Mesendoderm (in vitro differentiated cells): ENCODE measurements around the gene STRN.

Source experiments
- DNase-seq: peaks from one replicate; pipeline ENCODE4 v3.0.0; 2013
- H2AK5ac ChIP-seq: 2 replicates; pipeline ENCODE4 v1.6.1; 2013; ENCODE audit warnings: low read length, inconsistent platforms
- H2BK120ac ChIP-seq: 2 replicates; pipeline ENCODE4 v1.6.1; 2013; ENCODE audit warnings: low read depth, mild to moderate bottlenecking, low read length, moderate library complexity, mixed read lengths
- H2BK15ac ChIP-seq: replicated peaks from 2 replicates; pipeline ENCODE4 v1.6.1; 2013; ENCODE audit warnings: low read depth, mild to moderate bottlenecking, moderate library complexity
- H2BK5ac ChIP-seq: 2 replicates; pipeline ENCODE4 v1.6.1; 2013; ENCODE audit warnings: low read length, inconsistent platforms
- H3K18ac ChIP-seq: 2 replicates; pipeline ENCODE4 v1.6.1; 2013; ENCODE audit warnings: mild to moderate bottlenecking, low read length, mixed read lengths
- H3K23ac ChIP-seq: one replicate; pipeline ENCODE4 v1.6.1; 2013; ENCODE audit warnings: low read length
- H3K27ac ChIP-seq: 2 replicates; pipeline ENCODE4 v1.5.1; 2013; ENCODE audit warnings: low read depth, mild to moderate bottlenecking, inconsistent platforms, low read length, moderate library complexity
- H3K27me3 ChIP-seq: 2 replicates; pipeline ENCODE4 v1.6.1; 2013; ENCODE audit warnings: low read length, control low read depth, mild to moderate bottlenecking, inconsistent platforms; ENCODE audit not compliant: insufficient read depth, poor library complexity
- H3K36me3 ChIP-seq: 2 replicates; pipeline ENCODE4 v1.6.1; 2013; ENCODE audit warnings: low read length, inconsistent platforms; ENCODE audit not compliant: control insufficient read depth, insufficient read depth
- H3K4ac ChIP-seq: one replicate; pipeline ENCODE4 v1.6.1; 2013; ENCODE audit warnings: low read depth, mild to moderate bottlenecking, low read length, moderate library complexity
- H3K4me1 ChIP-seq: 2 replicates; pipeline ENCODE4 v1.6.1; 2013; ENCODE audit warnings: low read depth, low read length, inconsistent platforms; ENCODE audit not compliant: control insufficient read depth
- H3K4me2 ChIP-seq: 2 replicates; pipeline ENCODE4 v1.6.1; 2013; ENCODE audit warnings: low read length
- H3K4me3 ChIP-seq: 2 replicates; pipeline ENCODE4 v1.5.1; 2013; ENCODE audit warnings: mild to moderate bottlenecking, low read length
- H3K56ac ChIP-seq: one replicate; pipeline ENCODE4 v1.6.1; 2013; ENCODE audit warnings: low read length
- H3K79me1 ChIP-seq: 2 replicates; pipeline ENCODE4 v1.6.1; 2013; ENCODE audit warnings: low read length, inconsistent platforms
- H3K79me2 ChIP-seq: 2 replicates; pipeline ENCODE4 v1.6.1; 2013; ENCODE audit warnings: mild to moderate bottlenecking, low read length; ENCODE audit not compliant: control insufficient read depth, insufficient read depth
- H3K9ac ChIP-seq: 2 replicates; pipeline ENCODE4 v1.6.1; 2013; ENCODE audit warnings: low read length, inconsistent platforms
- H4K5ac ChIP-seq: one replicate; pipeline ENCODE4 v1.6.1; 2013; ENCODE audit warnings: low read length
- H4K8ac ChIP-seq: one replicate; pipeline ENCODE4 v1.6.1; 2013; ENCODE audit warnings: low read depth, mild to moderate bottlenecking, control low read depth, low read length, moderate library complexity
- WGBS: extraction: QIAGEN DNeasy Blood & Tissue Kit; methylation state at CpG from one replicate; pipeline ENCODE4 v1.1.7; 2013; ENCODE audit warnings: low lambda C conversion rate, missing lambda C conversion rate; ENCODE audit not compliant: insufficient coverage; ENCODE audit errors: extremely low coverage; 5-methylcytosine and 5-hydroxymethylcytosine counted together

STRN gene

GRCh38 chr2:36918307-36918706 is 48.0 kb downstream of the STRN start:
- Histone ChIP-seq H3K4me2 (no peak overlapping the region), H3K79me1 (no peaks in the 10 kb centered on the region), H3K79me2 (no peaks in the 10 kb centered on the region), H2BK5ac (no peak overlapping the region), H3K4me1 (no peaks in the 10 kb centered on the region), H2AK5ac (no peak overlapping the region), H2BK15ac (no peak overlapping the region), H3K4me3 (no peak overlapping the region), H3K27ac (no peak overlapping the region), H3K36me3 (no peaks in the 10 kb centered on the region), H3K56ac (no peak overlapping the region), H3K23ac (no peak overlapping the region), H4K8ac (no peak overlapping the region), H4K5ac (no peak overlapping the region), H3K27me3 (no peaks in the 10 kb centered on the region), H3K9ac (no peak overlapping the region), H2BK120ac (no peak overlapping the region), H3K18ac (no peak overlapping the region), H3K4ac (no peak overlapping the region)
- no peak for DNase-seq

DNA sequence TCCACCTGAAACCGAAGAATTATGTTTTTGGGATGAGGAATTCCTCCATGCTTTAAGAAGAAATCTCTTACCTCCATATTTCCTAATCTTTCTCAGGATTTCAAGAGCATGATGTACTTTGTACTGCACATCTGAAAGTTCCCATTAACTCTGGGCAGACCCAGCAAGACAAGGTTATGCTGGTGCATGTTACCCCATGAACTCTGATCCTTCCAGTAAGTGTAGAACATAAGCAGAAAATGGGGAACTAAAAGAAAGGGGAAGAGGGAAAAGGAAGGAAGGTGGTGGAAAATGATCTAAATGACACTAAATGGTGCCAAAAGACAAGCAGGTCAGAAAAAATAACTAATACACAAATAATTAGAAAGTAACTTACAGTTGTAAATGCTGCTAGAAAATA is 50.7 kb downstream of the STRN start:
- Histone ChIP-seq H4K5ac (no peak overlapping the region), H3K79me1 (no peaks in the 10 kb centered on the region), H3K56ac (no peak overlapping the region), H3K18ac (no peak overlapping the region), H3K4me1 (no peaks in the 10 kb centered on the region), H3K4ac (no peak overlapping the region), H3K27me3 (no peaks in the 10 kb centered on the region), H2AK5ac (no peak overlapping the region), H3K9ac (no peak overlapping the region), H2BK120ac (no peak overlapping the region), H3K36me3 (no peaks in the 10 kb centered on the region), H2BK15ac (no peak overlapping the region), H3K27ac (no peak overlapping the region), H4K8ac (no peak overlapping the region), H3K23ac (no peak overlapping the region), H3K4me2 (no peak overlapping the region), H2BK5ac (peak overlapping the region; percentile 22), H3K79me2 (no peaks in the 10 kb centered on the region), H3K4me3 (no peak overlapping the region)
- no peak for DNase-seq
- no CpG with 5 or more reads among the region's 1 CpG for whole genome bisulfite sequencing

DNA sequence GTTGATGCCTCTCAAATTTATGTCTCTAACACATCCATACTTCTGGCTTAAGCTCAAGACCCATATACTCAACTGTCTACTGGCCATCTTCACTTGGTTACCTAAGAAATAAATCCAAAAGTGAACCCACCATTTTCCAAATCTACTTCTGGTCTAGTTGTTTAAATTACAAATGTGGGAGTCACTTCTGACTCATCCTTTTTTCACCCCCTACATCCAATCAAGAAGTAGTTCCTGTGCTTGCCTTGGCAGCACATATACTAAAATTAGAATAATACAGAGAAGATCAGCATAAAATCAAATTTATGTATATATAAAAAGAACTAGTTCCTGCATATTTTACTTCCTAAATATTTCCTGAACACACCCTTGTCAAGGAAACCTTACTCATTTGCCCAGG is 53.6 kb downstream of the STRN start:
- Histone ChIP-seq H3K9ac (no peak overlapping the region), H3K79me1 (no peaks in the 10 kb centered on the region), H4K8ac (no peak overlapping the region), H4K5ac (no peak overlapping the region), H3K4ac (no peak overlapping the region), H2BK120ac (no peak overlapping the region), H3K4me1 (no peaks in the 10 kb centered on the region), H2AK5ac (no peak overlapping the region), H3K56ac (no peak overlapping the region), H3K27ac (no peak overlapping the region), H3K36me3 (no peaks in the 10 kb centered on the region), H3K79me2 (no peaks in the 10 kb centered on the region), H3K4me3 (no peak overlapping the region), H3K18ac (no peak overlapping the region), H2BK15ac (no peak overlapping the region), H3K23ac (no peak overlapping the region), H3K27me3 (no peaks in the 10 kb centered on the region), H3K4me2 (no peak overlapping the region), H2BK5ac (no peak overlapping the region)
- DNase-seq: no peak

GRCh38 chr2:36911012-36911411 is 55.3 kb downstream of the STRN start:
- Histone ChIP-seq H3K18ac (no peak overlapping the region), H3K4me2 (no peak overlapping the region), H2BK120ac (no peak overlapping the region), H4K5ac (no peak overlapping the region), H3K27ac (no peak overlapping the region), H2BK15ac (no peak overlapping the region), H3K56ac (no peak overlapping the region), H2BK5ac (no peak overlapping the region), H2AK5ac (no peak overlapping the region), H3K27me3 (no peaks in the 10 kb centered on the region), H3K23ac (no peak overlapping the region), H3K4ac (no peak overlapping the region), H3K4me1 (no peaks in the 10 kb centered on the region), H3K9ac (no peak overlapping the region), H3K79me2 (no peaks in the 10 kb centered on the region), H4K8ac (no peak overlapping the region), H3K4me3 (no peak overlapping the region), H3K79me1 (no peaks in the 10 kb centered on the region), H3K36me3 (no peaks in the 10 kb centered on the region)
- no peak for DNase-seq

GRCh38 chr2:36906277-36906676 is 60.1 kb downstream of the STRN start:
- H3K27ac ChIP-seq: no peak overlapping the region
- H2BK15ac ChIP-seq: no peak overlapping the region
- no CpG with 5 or more reads among the region's 4 CpGs for WGBS
- no peak overlapping the region for H2AK5ac ChIP-seq
- no peaks in the 10 kb centered on the region for H3K27me3 ChIP-seq
- H3K4me3 ChIP-seq: no peak overlapping the region
- DNase-seq: no peak
- H3K9ac ChIP-seq: no peak overlapping the region
- H2BK120ac ChIP-seq: no peak overlapping the region
- no peaks in the 10 kb centered on the region for H3K36me3 ChIP-seq
- no peak overlapping the region for H3K56ac ChIP-seq
- no peaks in the 10 kb centered on the region for H3K79me2 ChIP-seq
- H3K18ac ChIP-seq: no peak overlapping the region
- H3K4ac ChIP-seq: no peak overlapping the region
- no peak overlapping the region for H3K4me2 ChIP-seq
- H4K5ac ChIP-seq: no peak overlapping the region
- no peak overlapping the region for H3K23ac ChIP-seq
- H2BK5ac ChIP-seq: no peak overlapping the region
- H4K8ac ChIP-seq: no peak overlapping the region
- no peaks in the 10 kb centered on the region for H3K79me1 ChIP-seq
- H3K4me1 ChIP-seq: no peaks in the 10 kb centered on the region

DNA sequence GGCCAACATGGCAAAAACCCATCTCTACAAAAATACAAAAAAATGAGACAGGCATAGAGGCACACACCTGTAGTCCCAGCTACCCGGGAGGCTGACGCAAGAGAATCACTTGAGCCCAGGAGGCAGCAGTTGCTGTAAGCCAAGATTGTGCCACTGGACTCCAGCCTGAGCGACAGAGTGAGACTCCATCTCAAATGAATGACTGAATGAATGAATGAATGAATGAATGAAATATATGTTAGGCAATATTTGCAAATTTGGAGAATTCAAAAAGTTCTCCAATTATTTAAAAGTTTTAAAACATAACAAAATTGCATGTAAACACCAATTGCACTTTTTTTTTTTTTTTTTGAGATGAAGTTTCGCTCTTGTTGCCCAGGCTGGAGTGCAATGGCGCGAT is 61.7 kb downstream of the STRN start:
- H3K4me2 ChIP-seq: no peak overlapping the region
- no peak overlapping the region for H3K4ac ChIP-seq
- no peaks in the 10 kb centered on the region for H3K4me1 ChIP-seq
- H2BK5ac ChIP-seq: no peak overlapping the region
- no CpG with 5 or more reads among the region's 6 CpGs for WGBS
- H2BK120ac ChIP-seq: no peak overlapping the region
- H3K27me3 ChIP-seq: no peaks in the 10 kb centered on the region
- no peak overlapping the region for H4K5ac ChIP-seq
- H3K79me1 ChIP-seq: no peaks in the 10 kb centered on the region
- no peak overlapping the region for H3K23ac ChIP-seq
- H2AK5ac ChIP-seq: no peak overlapping the region
- DNase-seq: no peak
- H4K8ac ChIP-seq: no peak overlapping the region
- no peak overlapping the region for H3K27ac ChIP-seq
- no peaks in the 10 kb centered on the region for H3K79me2 ChIP-seq
- no peak overlapping the region for H3K9ac ChIP-seq
- no peak overlapping the region for H3K4me3 ChIP-seq
- H3K56ac ChIP-seq: no peak overlapping the region
- no peak overlapping the region for H2BK15ac ChIP-seq
- no peak overlapping the region for H3K18ac ChIP-seq
- H3K36me3 ChIP-seq: no peaks in the 10 kb centered on the region
